Parathyroid adenoma (tissue), 2 donors: ENCODE measurements around the gene BRINP3.

Experiments used
- H2AFZ ChIP-seq: fragments of 300-600 bp; sonication (generic); one replicate; pipeline ENCODE4 v1.7.0; 2017; ENCODE audit warnings: antibody characterized with exemption, mild to moderate bottlenecking
- H3K27ac ChIP-seq: fragments of 300-600 bp; sonication (generic); one replicate; pipeline ENCODE4 v1.7.0; 2017
- H3K27me3 ChIP-seq: fragments of 300-600 bp; sonication (generic); one replicate; pipeline ENCODE4 v1.7.0; 2017; ENCODE audit warnings: low read length; ENCODE audit not compliant: control insufficient read depth, insufficient read depth
- H3K36me3 ChIP-seq: fragments of 300-600 bp; sonication (generic); one replicate; pipeline ENCODE4 v1.7.0; 2017; ENCODE audit warnings: low read length; ENCODE audit not compliant: control insufficient read depth, insufficient read depth
- H3K4me1 ChIP-seq: fragments of 300-600 bp; sonication (generic); one replicate; pipeline ENCODE4 v1.7.0; 2017; ENCODE audit warnings: control low read depth
- H3K4me2 ChIP-seq: fragments of 300-600 bp; sonication (generic); one replicate; pipeline ENCODE4 v1.7.0; 2017; ENCODE audit warnings: low read length
- H3K4me3 ChIP-seq: fragments of 300-600 bp; sonication (generic); one replicate; pipeline ENCODE4 v1.7.0; 2017; ENCODE audit warnings: low read depth, low read length
- H3K79me2 ChIP-seq: fragments of 300-600 bp; sonication (generic); one replicate; pipeline ENCODE4 v1.7.0; 2017; ENCODE audit warnings: control low read depth
- H3K9ac ChIP-seq: fragments of 300-600 bp; sonication (generic); one replicate; pipeline ENCODE4 v1.7.0; 2017; ENCODE audit warnings: mild to moderate bottlenecking
- H3K9me3 ChIP-seq: fragments of 300-600 bp; sonication (generic); one replicate; pipeline ENCODE4 v1.7.0; 2017; ENCODE audit warnings: low read length; ENCODE audit not compliant: control insufficient read depth
- TF ChIP-seq, protein P1 (sequence below): fragments of 300-600 bp; sonication (generic); IDR thresholded peaks from one replicate; pipeline ENCODE4 v1.7.0; 2017; ENCODE audit warnings: antibody characterized with exemption, mild to moderate bottlenecking
- donor health status: primary hyperparathyroidism.

The BRINP3 gene

GRCh38 chr1:190320952-190321351 is 156.7 kb downstream of the BRINP3 start:
- H3K36me3 ChIP-seq: no peaks in the 10 kb centered on the region
- H3K4me3 ChIP-seq: no peak overlapping the region
- no peak overlapping the region for H2AFZ ChIP-seq
- no peaks in the 10 kb centered on the region for H3K27me3 ChIP-seq
- H3K9me3 ChIP-seq: no peaks in the 10 kb centered on the region
- H3K9ac ChIP-seq: no peak overlapping the region
- no peak overlapping the region for H3K27ac ChIP-seq
- H3K79me2 ChIP-seq: no peaks in the 10 kb centered on the region
- no peak overlapping the region for H3K4me2 ChIP-seq
- TF ChIP-seq, protein P1, sequence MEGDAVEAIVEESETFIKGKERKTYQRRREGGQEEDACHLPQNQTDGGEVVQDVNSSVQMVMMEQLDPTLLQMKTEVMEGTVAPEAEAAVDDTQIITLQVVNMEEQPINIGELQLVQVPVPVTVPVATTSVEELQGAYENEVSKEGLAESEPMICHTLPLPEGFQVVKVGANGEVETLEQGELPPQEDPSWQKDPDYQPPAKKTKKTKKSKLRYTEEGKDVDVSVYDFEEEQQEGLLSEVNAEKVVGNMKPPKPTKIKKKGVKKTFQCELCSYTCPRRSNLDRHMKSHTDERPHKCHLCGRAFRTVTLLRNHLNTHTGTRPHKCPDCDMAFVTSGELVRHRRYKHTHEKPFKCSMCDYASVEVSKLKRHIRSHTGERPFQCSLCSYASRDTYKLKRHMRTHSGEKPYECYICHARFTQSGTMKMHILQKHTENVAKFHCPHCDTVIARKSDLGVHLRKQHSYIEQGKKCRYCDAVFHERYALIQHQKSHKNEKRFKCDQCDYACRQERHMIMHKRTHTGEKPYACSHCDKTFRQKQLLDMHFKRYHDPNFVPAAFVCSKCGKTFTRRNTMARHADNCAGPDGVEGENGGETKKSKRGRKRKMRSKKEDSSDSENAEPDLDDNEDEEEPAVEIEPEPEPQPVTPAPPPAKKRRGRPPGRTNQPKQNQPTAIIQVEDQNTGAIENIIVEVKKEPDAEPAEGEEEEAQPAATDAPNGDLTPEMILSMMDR: no peak
- H3K4me1 ChIP-seq: no peaks in the 10 kb centered on the region

- no peaks in the 10 kb centered on the region for H3K4me1 ChIP-seq
- no peaks in the 10 kb centered on the region for H3K9me3 ChIP-seq
- no peak overlapping the region for H2AFZ ChIP-seq
- no peak overlapping the region for H3K4me2 ChIP-seq
- H3K79me2 ChIP-seq: no peaks in the 10 kb centered on the region
- no peaks in the 10 kb centered on the region for H3K27me3 ChIP-seq
- no peak overlapping the region for H3K4me3 ChIP-seq
- H3K9ac ChIP-seq: no peak overlapping the region
- no peaks in the 10 kb centered on the region for H3K36me3 ChIP-seq
- TF ChIP-seq, protein P1: no peak
- no peak overlapping the region for H3K27ac ChIP-seq
Observed at GRCh38 chr1:190312763-190313162, 164.9 kb downstream of the BRINP3 start.

GRCh38 chr1:190303501-190303900 is 174.2 kb downstream of the BRINP3 start:
- Histone ChIP-seq H3K27me3 (no peaks in the 10 kb centered on the region), H3K4me2 (no peak overlapping the region), H3K4me1 (no peaks in the 10 kb centered on the region), H3K36me3 (no peaks in the 10 kb centered on the region), H3K27ac (no peak overlapping the region), H2AFZ (no peak overlapping the region), H3K9ac (no peak overlapping the region), H3K79me2 (no peaks in the 10 kb centered on the region), H3K4me3 (no peak overlapping the region), H3K9me3 (no peaks in the 10 kb centered on the region)
- TF ChIP-seq, protein P1: no peak

DNA sequence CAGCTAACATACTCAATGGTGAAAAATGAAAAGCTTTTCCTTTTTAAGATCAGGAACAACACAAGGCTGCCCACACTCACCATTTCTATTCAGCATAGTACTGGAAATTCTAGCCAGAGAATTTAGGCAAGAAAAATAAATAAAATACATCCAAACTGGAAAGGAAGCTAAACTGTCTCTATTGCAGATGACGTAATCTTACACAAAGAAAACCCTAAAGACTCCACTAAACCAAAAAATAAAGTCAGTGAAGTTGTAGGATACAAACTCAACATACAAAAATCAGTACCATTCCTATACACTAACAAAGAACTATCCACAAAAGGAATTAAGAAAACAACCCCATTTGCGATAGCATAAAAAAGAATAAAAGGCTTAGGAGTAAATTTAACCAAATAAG is 181.2 kb downstream of the BRINP3 start:
- no peak overlapping the region for H3K4me3 ChIP-seq
- no peaks in the 10 kb centered on the region for H3K36me3 ChIP-seq
- H3K9me3 ChIP-seq: no peaks in the 10 kb centered on the region
- H3K79me2 ChIP-seq: no peaks in the 10 kb centered on the region
- TF ChIP-seq, protein P1: no peak
- no peaks in the 10 kb centered on the region for H3K4me1 ChIP-seq
- no peak overlapping the region for H3K4me2 ChIP-seq
- H2AFZ ChIP-seq: no peak overlapping the region
- no peak overlapping the region for H3K9ac ChIP-seq
- no peak overlapping the region for H3K27ac ChIP-seq
- H3K27me3 ChIP-seq: no peaks in the 10 kb centered on the region

GRCh38 chr1:190289897-190290296 is 187.8 kb downstream of the BRINP3 start:
- Histone ChIP-seq H3K9me3 (no peaks in the 10 kb centered on the region), H3K79me2 (no peaks in the 10 kb centered on the region), H3K36me3 (no peaks in the 10 kb centered on the region), H3K4me2 (no peak overlapping the region), H3K27ac (no peak overlapping the region), H3K9ac (no peak overlapping the region), H3K27me3 (no peaks in the 10 kb centered on the region), H3K4me3 (no peak overlapping the region), H3K4me1 (no peaks in the 10 kb centered on the region), H2AFZ (no peak overlapping the region)
- TF ChIP-seq, protein P1: no peak
